Neural cell (in vitro differentiated cells): ENCODE measurements around the gene CXCL13.

Experiments
- POLR2AphosphoS5 ChIP-seq: IDR thresholded peaks from 2 replicates; pipeline ENCODE4 v1.6.1; 2012
- TF ChIP-seq, protein P1 (sequence below): fragments of 450-650 bp; IDR thresholded peaks from 2 replicates; pipeline ENCODE4 v1.5.1; 2014; ENCODE audit warnings: antibody characterized with exemption, mild to moderate bottlenecking, moderate library complexity; ENCODE audit not compliant: poor library complexity, severe bottlenecking

DNA sequence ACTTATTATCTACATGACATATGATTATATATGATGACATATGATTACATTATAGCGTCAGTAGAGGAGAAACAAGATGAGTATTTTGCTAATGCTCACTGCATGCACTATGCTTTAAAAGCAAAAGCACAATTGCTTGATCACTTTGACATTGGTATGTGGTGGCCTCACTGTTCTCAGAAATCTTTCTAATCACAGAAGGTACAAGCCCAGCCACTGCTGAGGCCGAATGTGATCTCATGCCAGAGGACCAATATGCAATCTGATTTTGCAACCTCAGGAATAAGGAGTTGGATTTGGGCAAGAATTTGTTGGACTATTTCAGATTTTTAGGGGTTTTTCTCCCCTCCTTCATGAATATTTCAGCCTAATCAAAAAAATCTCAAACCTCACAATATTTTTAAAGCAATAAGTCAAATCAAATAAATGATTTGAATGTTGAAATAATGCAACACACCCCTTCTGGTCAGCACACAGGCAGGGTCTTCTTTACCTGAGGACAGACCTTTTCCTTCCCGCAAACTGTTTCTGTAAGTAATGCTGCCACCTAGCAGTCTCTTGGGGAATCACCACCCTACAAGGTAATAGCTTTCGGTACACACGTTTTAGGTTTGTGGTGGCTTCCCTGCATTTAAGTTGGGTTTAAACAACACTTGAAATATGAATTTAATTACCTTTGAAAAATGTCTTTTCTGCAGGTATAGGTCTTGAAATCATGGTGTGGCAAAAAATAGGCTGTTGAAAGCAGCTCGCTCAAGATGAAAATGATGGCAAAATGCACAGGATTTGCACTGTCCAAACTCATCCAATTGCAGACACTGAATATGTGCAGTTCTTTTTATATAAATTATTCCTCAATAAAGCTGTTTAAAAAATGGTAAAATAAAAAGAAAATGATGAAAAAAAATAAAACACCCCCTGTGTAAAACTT is 4.8 kb upstream of the CXCL13 start:
- TF ChIP-seq POLR2AphosphoS5, result no peak
- TF ChIP-seq, protein P1, sequence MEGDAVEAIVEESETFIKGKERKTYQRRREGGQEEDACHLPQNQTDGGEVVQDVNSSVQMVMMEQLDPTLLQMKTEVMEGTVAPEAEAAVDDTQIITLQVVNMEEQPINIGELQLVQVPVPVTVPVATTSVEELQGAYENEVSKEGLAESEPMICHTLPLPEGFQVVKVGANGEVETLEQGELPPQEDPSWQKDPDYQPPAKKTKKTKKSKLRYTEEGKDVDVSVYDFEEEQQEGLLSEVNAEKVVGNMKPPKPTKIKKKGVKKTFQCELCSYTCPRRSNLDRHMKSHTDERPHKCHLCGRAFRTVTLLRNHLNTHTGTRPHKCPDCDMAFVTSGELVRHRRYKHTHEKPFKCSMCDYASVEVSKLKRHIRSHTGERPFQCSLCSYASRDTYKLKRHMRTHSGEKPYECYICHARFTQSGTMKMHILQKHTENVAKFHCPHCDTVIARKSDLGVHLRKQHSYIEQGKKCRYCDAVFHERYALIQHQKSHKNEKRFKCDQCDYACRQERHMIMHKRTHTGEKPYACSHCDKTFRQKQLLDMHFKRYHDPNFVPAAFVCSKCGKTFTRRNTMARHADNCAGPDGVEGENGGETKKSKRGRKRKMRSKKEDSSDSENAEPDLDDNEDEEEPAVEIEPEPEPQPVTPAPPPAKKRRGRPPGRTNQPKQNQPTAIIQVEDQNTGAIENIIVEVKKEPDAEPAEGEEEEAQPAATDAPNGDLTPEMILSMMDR, result peak; percentile 72
